Ureter (tissue), 1 donor: Measurements from ENCODE around the gene SENP7. TPM values are rescaled to one million over a fixed set of nuclear protein-coding genes. Genes with fewer than 3 reads are reported as not detected.
"Not testable (repeated sequence)": the region's sequence is repeated elsewhere in the genome, so short reads cannot be mapped to it uniquely, and the experiment has no call there.

Experiments
- DNase-seq: peaks from one replicate; pipeline ENCODE4 v3.0.0-alpha.2; 2020; ENCODE audit warnings: low spot score
- total RNA-seq: library from RNA; stranded (reverse); gene quantifications from one replicate; pipeline ENCODE4 v1.2.4, GENCODE V29; 2023
- donor health status: DM: yes; HTN: yes; CAD: no.

Gene SENP7
- total RNA-seq, 1 donor from 2014 or later, result 39.0 TPM

DNA sequence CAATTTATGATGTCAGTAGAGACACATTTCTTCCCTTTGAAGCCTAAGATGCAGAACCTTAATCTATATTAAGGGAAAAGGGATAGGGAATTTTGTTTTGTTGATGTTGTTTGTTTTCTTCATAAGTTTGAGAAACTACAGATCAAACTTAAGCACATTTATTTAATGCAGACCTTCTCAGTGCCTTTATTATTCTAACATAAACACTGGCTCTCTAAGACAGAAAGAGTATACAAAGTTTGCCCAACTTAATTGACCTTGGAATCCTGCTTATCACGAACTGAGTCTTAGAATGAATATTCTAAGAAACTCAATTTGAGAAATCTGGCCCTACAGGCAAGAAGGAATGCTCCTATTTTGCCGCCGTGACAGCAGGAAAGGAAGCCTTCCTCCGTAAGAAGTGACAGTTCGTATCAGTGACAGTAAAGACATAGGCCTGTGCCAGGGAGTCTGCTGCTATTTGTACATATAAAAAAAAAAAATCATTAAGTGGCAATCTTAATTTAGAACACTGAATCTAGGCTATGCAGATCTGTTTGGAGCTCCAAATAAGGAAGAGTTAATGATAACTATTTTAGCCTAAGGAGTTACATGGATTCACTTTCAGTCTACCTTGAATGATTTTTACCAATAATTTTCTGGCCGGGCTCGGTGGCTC is 183.9 kb downstream of the SENP7 start:
- DNase-seq, result no peak

DNA sequence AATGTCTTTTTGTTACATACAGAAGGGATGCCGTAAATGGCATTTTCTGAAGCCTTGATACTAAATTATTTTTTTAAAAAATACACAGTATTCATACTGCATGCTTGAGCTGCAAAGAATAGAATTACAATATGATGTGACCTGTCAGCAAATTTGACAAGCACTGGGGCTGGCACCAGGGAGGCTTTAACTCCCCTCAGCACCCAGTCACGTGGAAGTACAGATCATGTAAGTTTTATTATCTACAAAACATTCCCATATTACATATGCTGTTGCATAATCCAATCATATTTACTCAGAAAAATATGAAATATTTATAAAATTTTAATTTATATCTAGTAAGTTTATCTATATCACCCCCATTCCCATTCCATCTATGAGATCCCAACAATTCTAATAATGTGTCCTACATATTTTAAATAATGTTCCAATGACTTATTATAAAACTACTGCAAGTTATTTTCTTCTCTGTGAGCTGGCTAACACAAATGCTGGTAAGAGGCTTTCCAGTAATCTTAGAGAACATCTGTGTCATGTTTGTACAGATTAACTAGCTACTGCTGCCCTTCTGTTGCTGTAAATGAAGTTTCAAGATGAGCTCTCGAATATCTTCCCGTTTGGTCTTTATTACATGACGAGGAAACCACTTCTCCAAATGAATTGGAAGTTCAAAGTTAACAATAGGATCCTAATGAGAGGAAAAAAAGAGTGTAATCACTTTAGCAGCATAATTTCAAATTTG is 187.4 kb downstream of the SENP7 start:
- DNase-seq, result no peak

DNA sequence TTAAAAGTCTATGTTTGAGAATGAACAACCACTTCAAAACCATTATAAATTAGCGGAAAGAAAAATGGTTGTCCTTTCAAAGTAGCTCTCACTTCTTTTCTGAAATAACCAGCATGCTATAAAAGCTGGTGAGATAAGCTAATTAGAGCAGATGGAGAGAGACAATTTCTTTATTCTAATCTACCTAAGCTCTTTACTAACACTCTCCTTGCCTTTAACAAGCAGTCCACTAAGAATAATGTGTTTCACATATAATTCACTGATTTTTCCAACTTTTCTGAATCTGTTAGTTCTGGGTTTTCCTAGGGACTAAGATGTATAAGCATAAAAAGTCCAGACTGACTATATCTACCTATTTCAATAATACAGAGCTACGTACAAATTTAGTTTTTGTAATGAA is 192.5 kb downstream of the SENP7 start, which contains the start of gene IMPG2:
TSS of gene IMPG2 (minus strand) at position 101 of the 400 bp plus-strand sequence. CDS start 203 bp downstream, outside the sequence.
- DNase-seq, result no peak

DNA sequence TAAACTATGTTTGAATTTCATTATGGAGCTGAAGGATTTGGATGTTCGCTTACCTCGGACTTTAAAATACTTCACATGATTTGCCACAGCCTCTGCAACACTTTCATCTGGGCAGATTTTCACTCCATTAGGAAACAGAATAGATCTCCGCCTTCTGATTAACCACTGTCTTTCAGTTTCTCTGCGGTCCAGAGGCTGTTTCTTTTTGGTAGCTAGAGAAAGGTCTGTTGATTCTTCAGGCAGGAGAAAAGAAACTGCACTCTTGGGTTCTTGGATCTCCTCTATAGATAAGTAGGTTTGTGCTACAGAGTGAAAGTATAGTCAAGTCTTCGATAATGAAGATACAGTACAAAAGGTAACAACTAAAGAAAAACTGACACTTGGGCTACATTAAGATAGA is 193.5 kb downstream of the SENP7 start:
- no peak for DNase-seq

DNA sequence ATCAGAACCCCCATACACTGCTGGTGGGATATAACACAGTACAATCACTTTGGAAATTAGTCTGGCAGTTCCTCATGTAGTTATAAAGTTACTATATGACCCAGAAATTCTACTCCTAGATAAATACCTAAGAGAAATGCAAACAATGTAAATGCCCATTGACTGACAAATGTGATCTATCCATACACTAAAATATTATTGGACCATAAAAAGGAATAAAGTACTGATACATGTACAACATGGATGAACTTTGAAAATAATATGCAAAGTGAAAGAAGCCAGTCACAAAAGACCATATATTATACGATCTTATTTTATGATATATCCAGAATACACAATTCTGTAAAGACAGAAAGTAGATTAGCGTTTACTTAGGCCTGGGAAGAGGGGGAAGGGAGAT is 200.5 kb downstream of the SENP7 start:
- DNase-seq, result no peak

DNA sequence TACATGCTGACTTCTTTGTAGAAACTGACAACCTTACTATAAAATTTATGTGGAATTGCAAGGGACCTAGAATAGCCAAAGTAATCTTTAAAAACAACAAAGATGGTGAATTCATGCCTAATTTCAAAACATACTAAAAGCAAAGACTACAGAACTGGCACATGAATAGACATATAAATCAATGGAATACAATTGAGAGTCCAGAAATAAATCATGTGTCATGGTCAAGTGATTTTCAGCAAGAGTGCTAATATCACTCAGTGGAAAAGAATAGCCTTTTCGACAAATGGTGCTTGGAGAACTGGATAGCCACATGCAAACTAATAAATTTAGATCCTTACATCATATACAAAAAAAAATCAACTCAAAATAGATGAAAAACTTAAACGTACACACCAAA is 201.3 kb downstream of the SENP7 start:
- DNase-seq, result no peak

DNA sequence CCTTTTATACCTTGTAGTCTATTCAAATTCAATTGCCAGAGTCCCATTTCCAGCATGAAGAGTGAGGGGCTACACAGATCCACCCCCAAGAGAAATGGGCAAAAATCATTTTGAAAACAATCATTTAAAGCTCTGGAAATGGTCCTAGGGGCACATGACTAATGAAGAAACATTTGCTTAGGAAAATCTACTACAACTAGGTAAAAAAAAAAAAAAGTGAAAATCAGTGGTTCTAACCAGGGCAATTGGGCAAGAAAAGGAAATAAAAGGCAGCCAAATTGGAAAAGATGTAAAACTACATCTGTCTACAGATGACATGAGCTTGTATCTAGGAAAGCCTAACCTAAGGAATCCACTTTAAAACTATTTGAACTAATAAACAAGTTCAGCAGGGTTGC is 202.0 kb downstream of the SENP7 start:
- DNase-seq, result no peak

DNA sequence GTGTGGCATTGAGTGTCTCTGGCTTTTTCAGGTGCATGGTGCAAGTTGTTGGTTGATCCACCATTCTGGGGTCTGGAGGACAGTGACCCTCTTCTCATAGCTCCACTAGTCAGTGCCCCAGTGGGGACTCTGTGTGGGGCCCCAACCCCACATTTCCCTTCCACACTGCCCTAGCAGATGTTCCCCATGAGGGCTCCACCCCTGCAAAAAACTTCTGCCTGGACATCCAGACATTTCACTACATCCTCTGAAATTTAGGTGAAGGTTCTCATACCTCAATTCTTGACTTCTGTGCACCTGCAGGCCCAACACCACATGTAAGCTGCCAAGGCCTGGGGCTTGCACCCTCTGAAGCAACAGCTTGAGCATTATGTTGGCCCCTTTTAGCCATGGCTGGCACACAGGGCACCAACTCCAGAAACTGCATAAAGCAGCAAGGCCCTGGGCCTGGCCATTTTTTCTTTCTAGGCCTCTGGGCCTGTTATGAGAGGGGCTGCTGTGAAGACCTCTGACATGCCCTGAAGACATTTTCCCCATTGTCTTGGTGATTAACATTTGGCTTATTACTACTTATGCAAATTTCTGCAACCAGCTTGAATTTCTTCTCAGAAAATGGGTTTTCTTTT is 204.8 kb downstream of the SENP7 start:
- DNase-seq, result not testable (repeated sequence)

DNA sequence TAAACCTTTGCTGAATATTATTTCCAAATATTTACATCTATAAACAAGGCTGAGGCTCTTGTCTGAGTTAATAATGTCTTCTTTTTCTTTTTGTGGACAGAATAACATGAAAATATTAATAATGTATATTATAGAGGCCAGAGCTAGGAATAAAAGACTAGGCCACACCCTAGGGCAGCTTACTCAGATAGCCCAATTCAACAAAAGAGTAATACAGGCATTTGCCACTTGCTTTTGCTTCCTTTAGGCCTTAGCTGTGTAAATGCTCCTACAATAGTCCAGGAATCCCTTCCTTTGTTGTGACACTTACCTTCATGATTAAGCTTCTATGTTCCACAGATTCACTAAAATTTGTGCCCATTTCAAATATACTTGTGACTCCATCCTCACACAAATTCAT is 209.2 kb downstream of the SENP7 start:
- DNase-seq, result no peak

DNA sequence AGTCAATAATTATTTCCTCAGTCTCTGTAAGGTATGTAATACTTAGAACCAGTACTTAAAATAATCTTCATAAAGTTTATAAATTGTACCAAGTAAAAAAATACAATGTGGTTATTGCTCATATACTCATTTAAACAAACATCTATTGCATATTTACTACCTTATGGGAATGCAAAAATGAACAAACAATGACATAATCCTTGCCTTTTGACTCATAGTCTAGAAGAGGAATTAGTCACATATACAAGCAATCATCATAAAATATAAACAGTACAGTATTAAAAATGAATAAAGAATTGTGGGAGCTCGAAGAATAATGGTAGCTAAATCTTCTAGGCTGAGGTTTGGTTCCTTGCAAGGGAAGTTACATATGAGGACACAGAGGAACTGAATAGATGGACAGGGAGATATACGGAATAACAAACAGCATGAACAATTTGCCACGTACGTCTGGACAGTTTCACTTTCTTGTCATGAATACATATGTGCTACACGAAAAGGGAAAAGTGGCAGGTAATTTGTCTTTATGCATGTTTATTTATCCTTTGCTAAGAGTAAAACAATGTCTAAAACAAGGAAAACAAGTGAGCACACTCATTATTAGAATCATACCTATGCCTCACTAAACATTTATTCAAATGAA is 209.8 kb downstream of the SENP7 start:
- no peak for DNase-seq

DNA sequence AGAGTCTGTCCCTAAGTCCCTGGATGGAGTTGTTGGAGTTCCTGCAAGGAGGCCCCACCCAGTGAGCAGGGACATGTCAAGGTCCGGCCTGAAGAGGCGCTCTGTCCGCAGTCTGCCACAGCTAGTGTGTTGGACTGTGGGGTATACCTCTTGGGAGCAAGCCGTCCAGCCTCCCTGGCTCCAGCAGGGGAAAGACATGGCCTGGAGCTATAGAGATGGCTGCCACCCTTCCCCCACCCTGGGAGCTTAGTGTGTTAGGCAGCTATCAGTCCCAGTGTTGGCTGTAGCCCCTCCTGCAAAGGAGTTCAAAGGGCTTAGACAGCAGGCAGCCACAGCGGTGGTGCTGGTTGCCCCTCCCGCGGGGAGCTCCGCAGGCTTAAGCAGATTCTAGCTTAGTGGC is 212.9 kb downstream of the SENP7 start:
- no peak for DNase-seq

DNA sequence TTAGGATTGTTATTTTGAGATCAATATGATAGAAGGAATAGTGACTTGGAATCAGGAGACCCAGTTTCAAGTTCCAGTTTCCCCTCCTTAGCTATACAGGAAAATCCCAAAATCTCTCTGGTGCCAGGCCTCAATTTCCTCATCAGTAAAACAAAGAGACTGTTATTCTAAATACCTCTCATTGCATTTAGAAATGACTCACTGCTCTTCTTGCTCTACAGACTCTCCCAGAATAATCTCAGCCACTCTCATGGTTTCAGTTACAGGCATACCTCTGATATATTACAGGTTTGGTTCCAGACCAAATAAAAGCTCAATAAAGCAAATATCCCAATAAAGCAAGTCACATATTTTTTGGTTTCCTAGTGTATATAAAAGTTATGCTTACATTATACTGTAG is 221.0 kb downstream of the SENP7 start:
- DNase-seq, result no peak

DNA sequence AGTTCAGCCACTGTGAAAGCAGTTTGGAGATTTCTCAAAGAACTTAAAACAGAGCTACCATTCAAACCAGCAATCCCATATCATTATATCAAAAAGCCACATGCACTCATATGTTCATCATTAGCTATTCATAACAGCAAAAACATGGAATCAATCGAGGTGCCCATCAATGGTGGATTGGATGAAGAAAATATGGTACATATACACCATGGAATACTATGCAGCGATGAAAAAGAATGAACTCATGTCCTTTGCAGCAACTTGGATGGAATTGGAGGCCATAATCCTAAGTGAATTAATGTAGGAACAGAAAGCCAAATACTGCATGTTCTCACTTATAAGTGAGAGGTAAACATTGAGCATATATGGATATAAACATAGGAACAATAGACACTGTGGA is 224.7 kb downstream of the SENP7 start:
- no peak for DNase-seq

DNA sequence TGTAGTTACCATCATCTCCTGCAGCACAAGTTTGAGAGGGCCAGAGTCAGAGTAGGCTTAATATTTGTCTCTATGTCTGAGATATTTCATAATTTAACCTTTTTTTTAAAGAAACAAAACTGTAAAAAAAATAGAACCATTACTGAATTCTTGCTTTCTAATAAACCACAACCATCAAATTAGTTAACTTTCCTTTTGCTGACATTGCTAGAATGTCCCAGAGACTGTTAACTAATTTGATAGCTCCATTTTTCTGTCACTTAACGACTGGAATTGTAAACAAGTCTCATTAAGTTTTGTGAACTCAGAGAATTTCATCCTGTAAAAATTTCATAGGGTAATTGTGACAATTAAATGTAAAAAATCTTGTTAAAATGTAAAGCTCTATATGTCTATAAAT is 228.3 kb downstream of the SENP7 start:
- no peak for DNase-seq

DNA sequence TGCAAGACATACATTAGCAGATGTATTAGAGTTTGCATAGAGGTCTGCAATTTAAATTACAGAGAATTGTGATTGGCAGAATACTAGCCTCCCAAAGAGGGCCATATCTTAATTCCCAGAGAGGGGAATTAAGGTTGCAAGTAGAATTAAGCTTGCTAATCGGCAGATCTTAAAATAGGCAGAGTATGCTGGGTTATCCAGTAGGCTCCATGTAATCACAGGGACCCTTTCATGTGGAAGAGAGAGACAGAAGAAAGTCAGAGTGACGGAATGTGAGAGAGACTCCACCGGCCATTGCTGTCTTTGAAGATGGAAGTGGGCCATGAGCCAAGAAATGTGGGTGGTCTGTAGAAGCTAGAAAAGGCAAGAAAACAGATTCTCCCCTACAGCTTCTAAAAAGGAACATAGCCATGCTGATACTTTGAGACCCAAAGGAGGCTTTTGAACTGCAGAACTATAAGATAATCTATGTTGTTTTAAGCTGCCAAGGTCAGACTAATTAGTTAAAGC is 231.4 kb downstream of the SENP7 start:
- no peak for DNase-seq

DNA sequence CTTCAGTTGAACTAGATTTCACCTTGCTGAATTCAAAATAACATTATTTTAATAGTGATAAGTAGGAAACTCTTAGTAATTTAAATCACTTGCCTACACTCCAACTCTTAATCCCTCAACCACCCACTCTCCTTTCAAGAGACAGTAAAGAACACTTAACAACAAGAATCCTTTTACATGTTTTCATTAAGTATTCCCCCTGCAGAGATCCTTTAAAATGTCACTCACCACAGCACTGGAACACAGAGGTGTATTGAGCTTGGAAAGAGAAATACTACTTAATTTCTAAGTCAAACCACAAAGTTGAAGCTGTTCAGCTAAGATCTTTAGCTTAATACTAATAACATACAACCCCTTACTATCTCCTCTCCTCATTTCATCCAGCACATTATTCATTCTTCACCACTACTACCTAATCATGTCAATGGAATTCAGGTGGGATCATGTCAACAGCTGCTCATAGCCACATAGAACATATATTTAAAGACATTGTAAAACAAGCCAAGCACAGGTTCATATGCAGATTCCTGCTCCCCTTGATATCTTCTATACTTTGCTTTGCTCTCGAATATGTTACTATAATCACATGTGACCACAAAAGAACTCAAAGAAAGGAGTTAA is 233.1 kb downstream of the SENP7 start:
- no peak for DNase-seq

DNA sequence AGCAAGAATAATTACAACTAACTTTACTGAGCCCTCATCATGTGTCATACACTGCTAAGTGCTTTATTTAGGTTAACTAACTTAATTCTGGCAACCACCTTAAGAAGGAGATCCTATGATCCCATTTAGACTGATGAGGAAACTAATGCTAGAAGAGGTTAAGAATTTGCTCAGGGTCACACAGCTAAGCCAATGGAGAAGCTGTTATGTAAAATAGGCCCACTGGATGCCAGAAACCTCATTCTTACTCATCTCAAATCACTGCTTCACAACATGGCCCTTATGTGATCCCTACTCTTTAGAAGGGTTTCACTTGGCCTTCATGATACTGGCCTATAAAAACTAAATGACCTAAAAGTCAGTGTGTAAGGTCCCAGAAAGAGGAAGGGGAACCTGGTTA is 233.8 kb downstream of the SENP7 start:
- DNase-seq, result no peak

DNA sequence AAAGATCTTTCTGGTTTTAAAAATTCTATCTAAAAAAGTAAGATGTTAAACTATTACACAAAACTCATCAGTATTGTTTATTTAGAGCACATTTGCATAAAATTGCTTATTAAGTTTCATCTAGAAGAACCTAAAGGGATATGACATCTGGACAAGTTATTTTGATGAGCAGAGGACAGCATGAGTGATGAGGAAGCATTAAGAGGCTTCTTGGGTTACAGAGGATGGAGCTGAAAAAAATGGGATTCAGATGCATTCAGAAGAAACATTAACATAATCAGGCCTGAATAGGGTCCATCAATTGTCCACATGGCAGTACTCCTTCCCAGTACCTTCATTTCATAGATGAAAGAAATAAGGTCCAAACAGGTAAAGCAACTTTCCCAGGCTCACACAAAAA is 234.3 kb downstream of the SENP7 start:
- DNase-seq, result no peak
